WI38 (cell line): ENCODE data around the gene NYAP2.

Experiments used
- H3K4me3 ChIP-seq: 2 replicates; pipeline ENCODE4 v1.5.1; 2011; ENCODE audit warnings: low read depth, mild to moderate bottlenecking, control low read depth, low read length
- TF ChIP-seq, protein P1 (sequence below): IDR thresholded peaks from 2 replicates; pipeline ENCODE4 v1.5.1; 2012; ENCODE audit warnings: low read depth, mild to moderate bottlenecking, control low read depth, low read length

The NYAP2 gene

DNA sequence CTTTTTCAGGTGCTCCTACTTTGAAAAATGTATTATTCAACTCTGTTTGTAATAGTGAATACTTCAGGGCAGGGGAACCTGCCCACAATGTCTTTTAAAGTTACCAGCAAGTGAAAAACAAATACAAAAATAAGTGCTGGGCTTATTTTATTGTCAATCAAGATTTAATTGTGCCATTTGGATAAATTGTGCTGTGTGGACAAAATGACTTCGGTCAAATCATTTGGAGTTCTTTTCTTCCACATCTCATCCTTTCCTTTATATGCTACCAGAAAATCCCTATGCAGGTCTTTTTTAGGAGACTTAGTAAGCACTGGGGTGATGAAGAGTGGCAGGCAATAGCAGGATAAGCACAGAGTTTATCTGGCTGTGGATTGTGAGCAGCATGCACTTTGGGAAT, 63.9 kb downstream of the NYAP2 start:
- no peak overlapping the region for H3K4me3 ChIP-seq
- TF ChIP-seq, protein P1, sequence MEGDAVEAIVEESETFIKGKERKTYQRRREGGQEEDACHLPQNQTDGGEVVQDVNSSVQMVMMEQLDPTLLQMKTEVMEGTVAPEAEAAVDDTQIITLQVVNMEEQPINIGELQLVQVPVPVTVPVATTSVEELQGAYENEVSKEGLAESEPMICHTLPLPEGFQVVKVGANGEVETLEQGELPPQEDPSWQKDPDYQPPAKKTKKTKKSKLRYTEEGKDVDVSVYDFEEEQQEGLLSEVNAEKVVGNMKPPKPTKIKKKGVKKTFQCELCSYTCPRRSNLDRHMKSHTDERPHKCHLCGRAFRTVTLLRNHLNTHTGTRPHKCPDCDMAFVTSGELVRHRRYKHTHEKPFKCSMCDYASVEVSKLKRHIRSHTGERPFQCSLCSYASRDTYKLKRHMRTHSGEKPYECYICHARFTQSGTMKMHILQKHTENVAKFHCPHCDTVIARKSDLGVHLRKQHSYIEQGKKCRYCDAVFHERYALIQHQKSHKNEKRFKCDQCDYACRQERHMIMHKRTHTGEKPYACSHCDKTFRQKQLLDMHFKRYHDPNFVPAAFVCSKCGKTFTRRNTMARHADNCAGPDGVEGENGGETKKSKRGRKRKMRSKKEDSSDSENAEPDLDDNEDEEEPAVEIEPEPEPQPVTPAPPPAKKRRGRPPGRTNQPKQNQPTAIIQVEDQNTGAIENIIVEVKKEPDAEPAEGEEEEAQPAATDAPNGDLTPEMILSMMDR, result no peak

DNA sequence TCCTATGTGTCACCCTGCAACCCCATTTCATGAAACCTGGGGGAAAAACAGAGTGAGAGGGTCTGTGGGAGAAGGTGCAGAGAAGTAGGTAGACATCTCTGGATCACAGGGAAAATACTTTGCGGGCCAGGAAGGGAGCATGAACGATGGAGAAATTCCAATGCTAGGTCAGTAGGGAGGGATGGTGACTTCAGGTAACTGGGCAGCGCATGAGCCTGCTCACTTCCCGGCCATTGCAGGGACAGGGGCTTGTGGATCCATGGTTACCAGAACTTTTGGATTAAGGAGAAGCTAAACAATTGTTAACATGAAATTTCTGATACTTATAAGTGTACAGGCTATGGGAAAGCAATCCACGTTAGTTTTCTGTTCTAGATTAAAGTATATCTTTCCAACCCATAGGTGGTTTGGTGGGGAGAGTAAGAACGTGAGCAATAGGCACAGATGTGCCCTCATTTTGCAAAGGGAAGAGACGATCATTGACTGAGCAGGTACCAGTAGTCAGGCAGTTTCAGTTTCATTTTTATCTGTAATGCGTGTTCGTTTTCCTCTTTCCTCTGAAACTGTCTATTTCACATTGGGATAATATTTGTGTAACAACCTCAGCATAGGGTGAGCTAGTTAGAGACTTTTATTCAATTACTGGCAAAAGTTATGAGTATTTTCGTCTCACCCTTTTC, 65.0 kb downstream of the NYAP2 start:
- peak overlapping the region; percentile 45 for H3K4me3 ChIP-seq
- TF ChIP-seq, protein P1, result no peak

DNA sequence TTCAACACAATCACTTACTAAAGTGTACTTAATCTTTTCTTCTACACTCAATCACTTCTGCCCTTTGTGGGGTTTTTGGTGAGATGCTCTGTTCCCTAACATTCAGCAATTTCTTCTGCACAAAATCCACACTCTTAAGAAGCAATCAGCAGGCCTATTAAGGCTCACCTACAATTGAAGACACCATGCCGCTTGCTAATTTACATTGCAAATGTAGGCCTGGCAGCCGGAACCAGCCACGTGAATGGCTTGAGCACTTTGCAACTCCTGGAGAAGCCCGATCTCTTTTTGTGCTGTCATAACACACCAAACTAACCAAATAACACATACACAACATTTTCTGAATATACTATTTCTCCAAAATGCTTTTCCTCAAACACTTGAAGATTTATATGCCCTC, 66.3 kb downstream of the NYAP2 start:
- TF ChIP-seq, protein P1, result no peak
- H3K4me3 ChIP-seq, result no peak overlapping the region

DNA sequence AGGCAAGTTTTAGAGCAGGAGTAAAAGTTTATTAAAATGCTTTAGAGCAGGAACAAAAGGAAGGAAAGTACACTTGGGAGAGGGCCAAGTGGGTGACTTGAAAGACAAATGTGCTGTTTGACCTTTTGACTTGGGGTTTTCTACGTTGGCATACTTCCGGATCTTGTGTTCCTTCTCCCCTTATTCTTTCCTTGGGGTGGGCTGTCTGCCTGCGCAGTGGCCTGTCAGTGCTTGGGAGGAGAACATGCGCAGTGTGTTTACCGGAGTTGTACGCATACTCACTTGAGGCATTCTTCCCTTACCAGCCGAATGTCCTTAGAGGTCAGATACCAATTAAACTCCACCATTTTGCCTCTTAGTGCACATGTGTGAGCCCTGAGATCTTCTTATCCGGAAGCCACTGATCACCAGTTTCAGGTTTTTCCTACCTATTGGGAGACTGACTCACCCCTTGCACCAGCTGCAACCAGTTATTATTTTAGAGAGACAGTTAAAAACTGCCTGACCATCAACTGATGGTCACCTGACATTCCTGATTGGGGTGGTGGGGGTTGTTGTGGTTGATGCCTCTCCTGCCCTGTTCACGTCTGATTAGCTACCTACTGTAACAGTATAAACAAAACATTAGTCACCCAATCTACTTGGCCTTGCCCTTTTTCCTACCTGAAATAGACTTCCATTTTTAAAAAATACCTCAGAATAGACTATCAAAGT, 67.5 kb downstream of the NYAP2 start:
- H3K4me3 ChIP-seq, result no peak overlapping the region
- TF ChIP-seq, protein P1, result no peak

DNA sequence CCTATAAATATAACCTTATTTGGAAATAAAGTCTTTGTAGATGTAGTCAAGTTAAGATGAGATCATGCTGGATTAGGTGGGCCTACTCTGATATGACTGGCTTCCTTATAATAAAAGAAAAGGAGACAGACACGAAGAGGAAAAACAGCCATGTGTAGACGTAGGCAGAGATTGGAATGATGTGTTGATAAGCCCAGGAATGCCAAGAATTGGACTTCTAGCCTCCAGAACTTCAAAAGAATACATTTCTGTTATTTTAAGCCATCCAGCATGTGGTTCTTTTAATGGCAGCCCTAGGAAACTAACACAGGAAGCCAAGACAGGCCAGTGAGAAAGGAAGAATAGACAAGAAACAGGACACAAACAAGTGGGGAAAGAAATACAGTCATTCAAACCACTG, 68.6 kb downstream of the NYAP2 start:
- TF ChIP-seq, protein P1, result no peak

GRCh38 chr2:225471039-225471438, 71.5 kb downstream of the NYAP2 start:
- no peak overlapping the region for H3K4me3 ChIP-seq
- TF ChIP-seq, protein P1, result no peak

More for the DNA sequence above, 68.6 kb downstream of the NYAP2 start:
- no peak overlapping the region for H3K4me3 ChIP-seq

DNA sequence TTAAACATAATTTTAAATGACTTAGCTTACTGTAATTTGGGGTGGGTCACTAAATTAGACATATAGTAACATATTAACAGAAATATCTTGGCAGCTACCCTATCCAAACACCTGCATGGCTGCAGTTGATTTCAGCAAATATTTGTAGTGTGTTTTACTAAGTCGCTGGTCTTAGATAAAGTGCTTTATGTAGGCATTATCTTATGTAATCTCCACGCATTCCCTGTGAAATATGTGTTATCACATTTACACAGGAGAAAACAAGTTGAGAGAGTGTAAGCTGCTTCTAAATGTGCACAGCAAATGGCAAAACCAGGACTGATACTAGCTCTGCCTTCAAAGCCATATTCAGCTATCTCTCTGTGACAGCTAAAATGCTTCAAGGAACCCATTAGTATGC, 72.0 kb downstream of the NYAP2 start:
- TF ChIP-seq, protein P1, result no peak
- no peak overlapping the region for H3K4me3 ChIP-seq
